HEK293T (cell line): Measurements from ENCODE around the gene TGFBR2.
"Not testable (repeated sequence)": the region's sequence is repeated elsewhere in the genome, so short reads cannot be mapped to it uniquely, and the experiment has no call there.

ENCODE experiments used
- ARNT ChIP-seq: fragments of 450-650 bp; IDR thresholded peaks from 2 replicates; pipeline ENCODE4 v1.6.1; 2017; ENCODE audit warnings: mild to moderate bottlenecking
- CTBP1 ChIP-seq: fragments of 450-650 bp; IDR thresholded peaks from 2 replicates; pipeline ENCODE4 v1.6.1; 2016; ENCODE audit warnings: borderline replicate concordance
- ELF4 ChIP-seq: fragments of 450-650 bp; IDR thresholded peaks from 2 replicates; pipeline ENCODE4 v1.6.1; 2017; ENCODE audit warnings: antibody characterized with exemption
- FOXA1 ChIP-seq: fragments of 450-650 bp; IDR thresholded peaks from 2 replicates; pipeline ENCODE4 v1.6.1; 2016; ENCODE audit warnings: mild to moderate bottlenecking
- SP1 ChIP-seq: fragments of 450-650 bp; IDR thresholded peaks from 2 replicates; pipeline ENCODE4 v1.6.1; 2017
- SUZ12 ChIP-seq: fragments of 450-650 bp; IDR thresholded peaks from 2 replicates; pipeline ENCODE4 v1.6.1; 2016; ENCODE audit warnings: mild to moderate bottlenecking
- TARDBP ChIP-seq: fragments of 450-650 bp; IDR thresholded peaks from 2 replicates; pipeline ENCODE4 v1.6.1; 2016
- ZNF384 ChIP-seq: fragments of 450-650 bp; IDR thresholded peaks from 2 replicates; pipeline ENCODE4 v1.6.1; 2016

DNA sequence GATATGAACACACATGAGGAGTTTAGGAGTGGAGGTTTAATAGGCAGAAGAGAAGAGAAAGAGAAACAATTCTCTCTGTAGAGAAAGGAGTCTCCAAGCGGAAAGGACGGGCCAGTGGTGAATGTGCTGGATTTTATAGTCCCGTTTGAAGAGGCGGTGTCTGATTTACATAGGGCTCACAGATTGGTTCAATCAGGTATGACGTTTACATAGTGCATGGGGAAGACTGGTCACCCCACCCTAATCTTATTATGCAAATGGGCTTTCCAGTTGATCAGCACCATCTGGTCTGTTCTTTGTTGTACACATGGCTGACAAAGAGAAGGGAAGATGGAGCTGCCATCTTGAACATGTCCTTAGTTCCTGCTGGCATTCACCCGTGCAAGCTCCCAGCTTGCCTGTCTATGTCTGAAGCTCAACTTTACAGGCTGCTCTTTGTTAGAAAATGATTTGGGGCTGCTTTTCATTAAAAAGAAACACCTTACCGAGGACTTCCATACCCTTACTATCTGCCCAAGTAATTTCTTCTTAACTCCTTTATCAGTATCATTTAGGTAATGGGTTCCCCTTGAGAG lies 63.0 kb downstream of the TGFBR2 start:
- TF ChIP-seq ELF4, TARDBP, SUZ12, ARNT, SP1, CTBP1, ZNF384, FOXA1: not testable (repeated sequence)
